C4-2B (cell line): ENCODE data around the gene ELOVL4.

Experiments used
- H3K27ac ChIP-seq: fragments of 450-650 bp; 2 replicates; pipeline ENCODE4 v1.5.1; 2017
- ZFX ChIP-seq: fragments of 450-650 bp; IDR thresholded peaks from 2 replicates; pipeline ENCODE4 v1.6.1; 2017
- TF ChIP-seq, protein P1 (sequence below): fragments of 450-650 bp; conservative IDR thresholded peaks from 2 replicates; pipeline ENCODE4 v1.5.1; 2017; ENCODE audit warnings: mild to moderate bottlenecking

Gene ELOVL4

DNA sequence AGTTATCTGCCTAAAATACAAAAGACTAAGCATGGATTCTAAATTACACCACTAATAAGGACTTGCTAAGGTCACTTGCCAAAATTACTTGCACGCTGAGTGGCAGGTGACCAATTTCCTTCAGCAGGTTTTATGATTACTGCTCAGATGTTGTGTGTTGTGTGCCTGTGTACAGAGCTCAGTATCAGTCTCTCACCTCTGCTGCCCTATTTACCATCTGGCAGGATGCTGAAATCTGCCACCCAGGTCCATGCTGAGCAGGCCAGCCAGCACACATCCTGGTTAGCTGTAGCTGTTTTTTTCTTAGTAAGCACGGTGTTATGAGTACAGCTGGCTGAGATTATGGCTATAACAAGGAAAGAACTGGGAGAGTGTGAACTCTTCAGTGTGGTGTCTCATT lies 34.0 kb downstream of the ELOVL4 start:
- no peak overlapping the region for H3K27ac ChIP-seq
- TF ChIP-seq, protein P1, sequence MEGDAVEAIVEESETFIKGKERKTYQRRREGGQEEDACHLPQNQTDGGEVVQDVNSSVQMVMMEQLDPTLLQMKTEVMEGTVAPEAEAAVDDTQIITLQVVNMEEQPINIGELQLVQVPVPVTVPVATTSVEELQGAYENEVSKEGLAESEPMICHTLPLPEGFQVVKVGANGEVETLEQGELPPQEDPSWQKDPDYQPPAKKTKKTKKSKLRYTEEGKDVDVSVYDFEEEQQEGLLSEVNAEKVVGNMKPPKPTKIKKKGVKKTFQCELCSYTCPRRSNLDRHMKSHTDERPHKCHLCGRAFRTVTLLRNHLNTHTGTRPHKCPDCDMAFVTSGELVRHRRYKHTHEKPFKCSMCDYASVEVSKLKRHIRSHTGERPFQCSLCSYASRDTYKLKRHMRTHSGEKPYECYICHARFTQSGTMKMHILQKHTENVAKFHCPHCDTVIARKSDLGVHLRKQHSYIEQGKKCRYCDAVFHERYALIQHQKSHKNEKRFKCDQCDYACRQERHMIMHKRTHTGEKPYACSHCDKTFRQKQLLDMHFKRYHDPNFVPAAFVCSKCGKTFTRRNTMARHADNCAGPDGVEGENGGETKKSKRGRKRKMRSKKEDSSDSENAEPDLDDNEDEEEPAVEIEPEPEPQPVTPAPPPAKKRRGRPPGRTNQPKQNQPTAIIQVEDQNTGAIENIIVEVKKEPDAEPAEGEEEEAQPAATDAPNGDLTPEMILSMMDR = no peak
- TF ChIP-seq ZFX = no peak

DNA sequence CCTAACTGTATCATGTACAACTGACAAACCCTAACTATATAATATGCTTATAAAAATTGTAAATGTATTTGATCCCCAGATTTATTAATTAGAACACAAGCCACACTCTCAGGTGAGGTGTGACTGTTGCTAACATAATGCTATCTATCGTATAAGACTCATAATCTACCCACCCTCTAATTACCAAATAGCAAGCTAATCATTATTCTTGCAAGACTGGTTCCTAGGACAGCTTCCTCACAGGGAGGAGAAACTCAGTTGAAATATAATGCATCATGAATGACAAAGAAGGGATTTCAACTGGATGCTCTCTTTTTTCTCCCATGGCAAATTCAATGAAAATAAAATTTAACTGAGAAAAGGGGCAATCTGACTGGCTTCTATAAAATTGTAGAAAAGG lies 35.4 kb downstream of the ELOVL4 start:
- H3K27ac ChIP-seq = no peak overlapping the region

DNA sequence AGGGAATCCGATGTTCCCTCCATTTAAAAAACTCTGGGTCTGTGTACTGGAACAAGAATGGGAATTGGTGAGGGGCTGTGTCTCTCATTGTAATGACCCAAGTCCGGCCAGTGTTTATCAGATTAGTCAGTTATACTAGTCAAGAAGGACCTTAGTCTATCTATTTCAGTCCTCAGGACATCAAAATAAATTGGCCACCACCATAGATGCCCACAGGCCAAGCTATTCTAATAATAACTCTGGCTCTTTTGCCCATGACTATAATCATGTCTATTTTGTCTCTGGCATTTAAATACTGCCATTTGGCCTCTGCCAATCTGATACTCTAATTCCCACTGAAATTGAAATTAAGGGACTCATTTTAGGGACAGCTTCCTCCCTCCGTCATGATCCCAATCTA lies 37.8 kb downstream of the ELOVL4 start:
- TF ChIP-seq, protein P1 = no peak
- no peak for TF ChIP-seq ZFX
- no peak overlapping the region for H3K27ac ChIP-seq

More for the DNA sequence above, 35.4 kb downstream of the ELOVL4 start:
- TF ChIP-seq, protein P1 = no peak

DNA sequence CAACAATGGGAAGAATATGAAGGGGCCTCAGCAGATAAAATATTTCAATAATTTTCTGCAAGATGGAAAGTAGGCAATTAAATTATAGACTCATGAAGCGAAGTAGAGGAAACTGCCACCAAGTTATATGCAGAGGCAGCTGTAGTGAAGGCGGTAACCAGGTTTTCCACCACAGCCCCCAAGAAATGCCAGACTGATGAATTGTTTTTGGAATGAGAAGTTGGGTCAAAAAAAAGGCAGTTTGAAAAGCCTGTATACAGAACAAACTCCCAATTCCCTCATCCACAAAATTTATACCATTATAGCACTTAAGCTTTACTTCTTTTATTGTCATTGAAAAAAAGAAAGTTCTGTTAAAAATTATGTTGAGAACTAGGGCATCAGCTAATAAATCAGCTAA lies 45.3 kb downstream of the ELOVL4 start:
- H3K27ac ChIP-seq = no peak overlapping the region
- TF ChIP-seq, protein P1 = no peak
- no peak for TF ChIP-seq ZFX

DNA sequence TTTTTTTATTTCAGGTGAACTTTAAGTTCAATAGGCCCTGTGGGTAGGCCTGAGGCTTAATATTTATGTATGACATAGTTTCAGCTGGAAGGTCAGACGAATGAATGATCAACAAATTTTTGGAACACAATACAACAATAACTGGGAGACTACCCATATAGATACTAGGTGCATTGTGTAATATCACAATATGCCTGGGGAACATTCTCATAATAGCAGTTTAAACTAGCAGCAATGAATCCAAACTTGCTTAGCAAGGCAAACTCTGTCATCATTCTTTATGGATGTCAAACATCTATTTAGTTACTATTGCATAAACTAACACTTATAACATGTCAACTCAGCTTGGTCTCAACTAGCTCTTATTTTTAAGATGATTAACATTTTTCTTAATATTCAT lies 49.3 kb downstream of the ELOVL4 start:
- no peak overlapping the region for H3K27ac ChIP-seq
- TF ChIP-seq ZFX = no peak
- TF ChIP-seq, protein P1 = no peak

DNA sequence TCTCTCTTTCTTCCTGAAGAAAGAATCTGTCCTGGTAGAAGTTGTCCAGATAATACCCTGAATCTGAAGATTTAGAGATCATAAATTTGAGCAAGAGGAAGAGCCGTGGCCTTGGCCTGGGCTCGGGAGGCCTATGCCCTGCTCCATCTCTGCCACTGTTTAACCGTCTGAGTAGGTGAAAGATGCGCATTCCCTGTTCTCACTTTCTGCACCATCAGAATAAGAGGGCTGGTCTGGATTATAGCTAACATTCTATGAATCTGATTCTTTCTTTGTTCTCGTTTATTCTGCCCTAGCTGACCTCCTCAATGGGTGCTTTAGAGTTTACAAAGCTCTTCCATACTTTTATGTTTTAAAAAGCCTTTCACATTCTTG lies 51.3 kb downstream of the ELOVL4 start:
- H3K27ac ChIP-seq = no peak overlapping the region
- TF ChIP-seq, protein P1 = no peak
- TF ChIP-seq ZFX = no peak

DNA sequence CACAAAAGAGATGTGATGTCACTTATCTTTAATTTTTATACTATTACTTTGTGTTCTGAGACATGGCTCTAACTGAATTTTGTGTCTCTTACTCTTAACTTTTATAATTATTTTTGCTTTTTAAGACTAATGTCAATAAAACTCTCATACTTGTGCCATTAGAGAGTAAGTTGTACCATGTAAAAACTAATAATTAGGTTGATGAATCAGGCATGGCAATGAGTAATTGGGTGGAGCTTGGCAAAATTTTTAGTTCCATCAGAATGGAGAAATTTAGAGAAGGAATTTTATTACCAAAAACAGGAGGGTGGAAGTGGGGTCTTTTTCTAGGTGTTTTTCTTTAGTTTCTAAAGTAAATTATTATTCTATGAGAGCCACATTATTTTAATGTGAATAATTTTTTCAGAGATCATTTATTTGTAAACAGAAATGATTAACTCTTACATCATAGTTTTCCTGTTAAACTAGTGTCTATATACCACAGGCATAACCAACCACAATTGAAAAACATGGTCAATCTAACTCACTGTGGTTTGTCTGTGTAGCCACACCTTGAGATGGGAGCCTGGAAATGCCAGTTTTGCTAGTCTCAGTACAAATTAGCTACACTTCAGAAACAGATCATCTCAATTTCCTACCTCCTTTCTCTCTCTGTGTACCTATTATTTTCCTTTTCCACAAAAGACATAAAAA lies 51.8 kb downstream of the ELOVL4 start:
- no peak for TF ChIP-seq ZFX
- TF ChIP-seq, protein P1 = no peak
- no peak overlapping the region for H3K27ac ChIP-seq
